Spleen (tissue), 11 donors: ENCODE results near the gene SNCG. TPM values are rescaled to one million over a fixed set of nuclear protein-coding genes. Genes with fewer than 3 reads are reported as not detected.

ENCODE experiments used
- DNase-seq: peaks from one replicate; pipeline ENCODE4 v3.0.0-alpha.2; 2020
- H3K27ac ChIP-seq, 8 donors: fragments of 200-600 bp; sonication (generic) in 7 of 8; 1 replicate in 4 of 8; 2 replicates in 4 of 8; pipeline versions ENCODE4 v1.5.0 to v1.8.0; 2016 to 2021; ENCODE audit warnings: inconsistent platforms in 4 of 8, mild to moderate bottlenecking in 4 of 8, moderate library complexity in 1 of 8
- H3K27me3 ChIP-seq, 7 donors: fragments of 200-600 bp; sonication (generic) in 6 of 7; replicated peaks in 1 of 7; 1 replicate in 4 of 7; 2 replicates in 3 of 7; pipeline versions ENCODE4 v1.5.0 to v1.8.0; 2016 to 2021; ENCODE audit warnings: inconsistent platforms in 3 of 7, mild to moderate bottlenecking in 1 of 7
- H3K36me3 ChIP-seq, 6 donors: fragments of 200-600 bp; sonication (generic) in 5 of 6; 1 replicate in 4 of 6; 2 replicates in 2 of 6; pipeline versions ENCODE4 v1.5.0 to v1.8.0; 2016 to 2021; ENCODE audit warnings: inconsistent platforms in 2 of 6
- H3K4me1 ChIP-seq, 6 donors: fragments of 200-600 bp; sonication (generic) in 5 of 6; 1 replicate in 3 of 6; 2 replicates in 3 of 6; pipeline versions ENCODE4 v1.5.0 to v1.8.0; 2016 to 2021; ENCODE audit warnings: inconsistent platforms in 3 of 6
- H3K4me3 ChIP-seq, 8 donors: fragments of 200-600 bp; sonication (generic) in 7 of 8; 1 replicate in 4 of 8; 2 replicates in 4 of 8; pipeline versions ENCODE4 v1.5.0 to v1.8.0; 2016 to 2021; ENCODE audit warnings: inconsistent platforms in 4 of 8, mild to moderate bottlenecking in 4 of 8, moderate library complexity in 2 of 8
- H3K9me3 ChIP-seq, 8 donors: fragments of 200-600 bp; sonication (generic) in 7 of 8; 1 replicate in 4 of 8; 2 replicates in 4 of 8; pipeline versions ENCODE4 v1.5.0 to v1.8.0; 2016 to 2021; ENCODE audit warnings: inconsistent platforms in 4 of 8
- CTCF ChIP-seq, 11 experiments: fragments of 200-600 bp in 7 of 11; fragments of 450-650 bp in 4 of 11; sonication (generic) in 4 of 11; IDR thresholded peaks in 8 of 11; conservative IDR thresholded peaks in 3 of 11; 1 replicate in 7 of 11; 2 replicates in 4 of 11; pipeline versions ENCODE4 v1.4.0 to v1.8.0; 2016 to 2021; ENCODE audit warnings: antibody characterized with exemption in 11 of 11, inconsistent platforms in 4 of 11, mild to moderate bottlenecking in 1 of 11
- POLR2A ChIP-seq, 3 donors: fragments of 450-650 bp; IDR thresholded peaks; one replicate each; pipeline ENCODE4 v1.5.1; 2017; ENCODE audit warnings: antibody characterized with exemption in 3 of 3, mild to moderate bottlenecking in 1 of 3
- POLR2AphosphoS5 ChIP-seq, 3 donors: sonication (generic); formaldehyde crosslinking; IDR thresholded peaks; one replicate each; pipeline ENCODE4 v1.5.1; 2017; ENCODE audit warnings: antibody characterized with exemption in 3 of 3
- WGBS, 5 donors: extraction: QIAGEN DNeasy Blood & Tissue Kit in 3 of 5; methylation state at CpG; one replicate each; pipeline versions ENCODE4 v1.1.5 to v1.1.7; 2013 to 2018; 5-methylcytosine and 5-hydroxymethylcytosine counted together
- intact Hi-C: fragments of 100-400 bp; cut with DNase I; formaldehyde crosslinking; loops from one replicate; pipeline ENCODE4 v1.15.0; 2023; ENCODE audit warnings: low total_unique reads
- polyA plus RNA-seq, 3 donors: library from polyadenylated mRNA; stranded (reverse); fragments of 200-250 nt; gene quantifications; one replicate each; pipeline ENCODE4 v1.2.1, GENCODE V29; 2013
- total RNA-seq, 7 donors: library from RNA; depleted of rRNA in 3 of 7; stranded (reverse); fragments of >200 nt in 3 of 7; fragmentation: NEBNext Ultra II Directional in 4 of 7; extraction: Animal tissue kit (Norgen Biotek cat#: 25700) in 4 of 7; gene quantifications; one replicate each; pipeline versions ENCODE4 v1.1.0 to v1.2.1, GENCODE V29; 2016 to 2021
- donor health status: healthy with polysubstance abuse.
- donor health status: DM: no; HTN: no; CAD: no; lungs with moderate emphysema.
- donor health status: DM: no; HTN: no; CAD: no.
- donor health status: Bipolar disorder and iron deficiency.
- donor health status: healthy.
- donor health status: DM: no; HTN: no; CAD: no.
- donor health status: DM: yes; HTN: yes; CAD: no.

SNCG gene
- total and polyA plus RNA-seq, 10 donors = 19.9 to 127 (median 81.1) TPM

GRCh38 chr10:86967481-86967941, 9.1 kb downstream of the SNCG start:
- intact Hi-C loops = no loop called here
- 72 to 82% (median 77%) methylated on average over 5 to 7 of the region's 7 CpGs for whole genome bisulfite sequencing, 5 donors
- Histone ChIP-seq H3K36me3 (peaks cover 0 to 5% (median 0%) of the 10 kb centered on the region in 6 donors), H3K4me1 (peaks cover 24 to 69% (median 61%) of the 10 kb centered on the region in 6 donors), H3K9me3 (no peaks in the 10 kb centered on the region), H3K4me3 (peak overlapping the region in 1 of 8 donors; percentile 9), H3K27ac (peak overlapping the region in 5 of 8 donors; percentile 85 to 93 (median 90)), H3K27me3 (peaks cover 0 to 50% (median 6%) of the 10 kb centered on the region in 7 donors)
- DNase-seq = no peak
- no peak for TF ChIP-seq CTCF (IDR thresholded peaks at IDR 0.05 in 8 of 11, conservative IDR thresholded peaks at IDR 0.05 in 3 of 11)
- peak in 1 of 3 donors; percentile 5 for TF ChIP-seq POLR2AphosphoS5 (IDR thresholded peaks at IDR 0.05)
- TF ChIP-seq POLR2A (IDR thresholded peaks at IDR 0.05) = no peak

- DNase-seq = peak; percentile 83
- peak within 1 kb of the TSS; percentile 23 to 74 (median 46) for H3K4me3 ChIP-seq
- no peaks in the 10 kb centered on the region for H3K36me3 ChIP-seq
- intact Hi-C loops = no loop called here
- 17 to 27% (median 17%) methylated on average over 34 to 59 of the region's 59 CpGs for WGBS, 5 donors
- H3K27ac ChIP-seq = peak within 1 kb of the TSS; percentile 2 to 93 (median 88)
- H3K27me3 ChIP-seq = peaks cover 0 to 50% (median 6%) of the 10 kb centered on the region in 7 donors
- no peak for TF ChIP-seq CTCF (IDR thresholded peaks at IDR 0.05 in 8 of 11, conservative IDR thresholded peaks at IDR 0.05 in 3 of 11)
- peak; percentile 69 to 82 (median 73) for TF ChIP-seq POLR2AphosphoS5 (IDR thresholded peaks at IDR 0.05)
- TF ChIP-seq POLR2A (IDR thresholded peaks at IDR 0.05) = no peak
- no peaks in the 10 kb centered on the region for H3K9me3 ChIP-seq
- H3K4me1 ChIP-seq = peaks cover 24 to 69% (median 61%) of the 10 kb centered on the region in 6 donors
Measured at GRCh38 chr10:86968271-86968993, 10.0 kb downstream of the SNCG start, which contains the start of gene ADIRF. ADIRF (plus strand) TSS chr10:86968482; CDS start chr10:86968545, 63 bp downstream.

GRCh38 chr10:86968994-86969355, 10.6 kb downstream of the SNCG start:
- 50 to 65% (median 54%) methylated on average over 9 of the region's 9 CpGs for WGBS, 5 donors
- Histone ChIP-seq H3K36me3 (no peaks in the 10 kb centered on the region), H3K9me3 (no peaks in the 10 kb centered on the region), H3K27me3 (peaks cover 0 to 50% (median 6%) of the 10 kb centered on the region in 7 donors), H3K4me3 (peak overlapping the region; percentile 23 to 74 (median 46)), H3K27ac (peak overlapping the region in 7 of 8 donors; percentile 2 to 93 (median 89)), H3K4me1 (peaks cover 24 to 69% (median 61%) of the 10 kb centered on the region in 6 donors)
- no peak for DNase-seq
- TF ChIP-seq POLR2AphosphoS5 (IDR thresholded peaks at IDR 0.05) (no peak), CTCF (IDR thresholded peaks at IDR 0.05 in 8 of 11, conservative IDR thresholded peaks at IDR 0.05 in 3 of 11) (no peak), POLR2A (IDR thresholded peaks at IDR 0.05) (no peak)
- intact Hi-C loops = no loop called here

- intact Hi-C loops = no loop called here
- WGBS, 5 donors = 45 to 79% (median 72%) methylated on average over 8 of the region's 8 CpGs
- TF ChIP-seq CTCF (IDR thresholded peaks at IDR 0.05 in 8 of 11, conservative IDR thresholded peaks at IDR 0.05 in 3 of 11) (no peak), POLR2A (IDR thresholded peaks at IDR 0.05) (no peak), POLR2AphosphoS5 (IDR thresholded peaks at IDR 0.05) (no peak)
- Histone ChIP-seq H3K4me3 (peak overlapping the region; percentile 40 to 74 (median 46)), H3K9me3 (no peaks in the 10 kb centered on the region), H3K4me1 (peaks cover 24 to 69% (median 61%) of the 10 kb centered on the region in 6 donors), H3K36me3 (no peaks in the 10 kb centered on the region), H3K27ac (peak overlapping the region; percentile 42 to 93 (median 88)), H3K27me3 (peaks cover 0 to 50% (median 6%) of the 10 kb centered on the region in 7 donors)
- no peak for DNase-seq
Measured at GRCh38 chr10:86969421-86970041, 11.1 kb downstream of the SNCG start.
